ENCODE measurements around the gene MUC3A.
"Not testable (repeated sequence)": the region's sequence is repeated elsewhere in the genome, so short reads cannot be mapped to it uniquely, and the experiment has no call there.

Gene MUC3A

GRCh38 chr7:100949227-100949932 lies at the start of gene MUC3A:
TSS of gene MUC3A (plus strand) at chr7:100949534. CDS start at chr7:100949625, 91 bp downstream.
- no peak for DNase-seq (ENCODE audit: low read depth)
- TF ChIP-seq, protein P1, sequence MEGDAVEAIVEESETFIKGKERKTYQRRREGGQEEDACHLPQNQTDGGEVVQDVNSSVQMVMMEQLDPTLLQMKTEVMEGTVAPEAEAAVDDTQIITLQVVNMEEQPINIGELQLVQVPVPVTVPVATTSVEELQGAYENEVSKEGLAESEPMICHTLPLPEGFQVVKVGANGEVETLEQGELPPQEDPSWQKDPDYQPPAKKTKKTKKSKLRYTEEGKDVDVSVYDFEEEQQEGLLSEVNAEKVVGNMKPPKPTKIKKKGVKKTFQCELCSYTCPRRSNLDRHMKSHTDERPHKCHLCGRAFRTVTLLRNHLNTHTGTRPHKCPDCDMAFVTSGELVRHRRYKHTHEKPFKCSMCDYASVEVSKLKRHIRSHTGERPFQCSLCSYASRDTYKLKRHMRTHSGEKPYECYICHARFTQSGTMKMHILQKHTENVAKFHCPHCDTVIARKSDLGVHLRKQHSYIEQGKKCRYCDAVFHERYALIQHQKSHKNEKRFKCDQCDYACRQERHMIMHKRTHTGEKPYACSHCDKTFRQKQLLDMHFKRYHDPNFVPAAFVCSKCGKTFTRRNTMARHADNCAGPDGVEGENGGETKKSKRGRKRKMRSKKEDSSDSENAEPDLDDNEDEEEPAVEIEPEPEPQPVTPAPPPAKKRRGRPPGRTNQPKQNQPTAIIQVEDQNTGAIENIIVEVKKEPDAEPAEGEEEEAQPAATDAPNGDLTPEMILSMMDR (conservative IDR thresholded peaks at IDR 0.05; ENCODE audit: low read depth, low read length): no peak
- no peak within 1 kb of the TSS for H3K4me3 ChIP-seq (ENCODE audit: low read length)

DNA sequence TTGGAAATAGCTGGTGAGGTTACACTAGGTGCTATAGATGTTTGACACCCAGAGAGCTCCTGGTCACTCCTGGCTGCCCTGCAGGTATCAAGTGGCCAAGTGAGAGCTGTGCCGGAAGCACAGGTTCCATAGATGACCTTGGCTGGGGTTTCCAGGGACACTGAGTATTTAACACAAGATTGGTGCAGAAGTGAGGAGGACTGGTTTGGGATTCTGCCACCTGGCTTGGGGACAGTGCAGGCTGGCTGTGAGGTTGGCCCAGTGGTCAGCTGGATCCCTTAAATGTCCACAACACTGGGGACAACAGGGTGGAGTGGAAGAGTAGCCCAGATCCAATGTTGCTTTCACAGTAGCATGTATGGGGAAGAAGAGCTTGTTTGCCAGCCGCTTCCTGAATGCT lies 48.4 kb upstream of the MUC3A start:
- TF ChIP-seq, protein P1 (conservative IDR thresholded peaks at IDR 0.05; ENCODE audit: low read depth, low read length): no peak
- DNase-seq (ENCODE audit: low read depth): no peak
- no peak overlapping the region for H3K4me3 ChIP-seq (ENCODE audit: low read length)

- H3K4me3 ChIP-seq (ENCODE audit: low read length): no peak overlapping the region
- no peak for DNase-seq (ENCODE audit: low read depth)
- TF ChIP-seq, protein P1 (conservative IDR thresholded peaks at IDR 0.05; ENCODE audit: low read depth, low read length): no peak
Measured at GRCh38 chr7:100901921-100902332, 47.4 kb upstream of the MUC3A start.

GRCh38 chr7:100902638-100903037 lies 46.7 kb upstream of the MUC3A start:
- H3K4me3 ChIP-seq (ENCODE audit: low read length): no peak overlapping the region
- no peak for DNase-seq (ENCODE audit: low read depth)
- TF ChIP-seq, protein P1 (conservative IDR thresholded peaks at IDR 0.05; ENCODE audit: low read depth, low read length): no peak

DNA sequence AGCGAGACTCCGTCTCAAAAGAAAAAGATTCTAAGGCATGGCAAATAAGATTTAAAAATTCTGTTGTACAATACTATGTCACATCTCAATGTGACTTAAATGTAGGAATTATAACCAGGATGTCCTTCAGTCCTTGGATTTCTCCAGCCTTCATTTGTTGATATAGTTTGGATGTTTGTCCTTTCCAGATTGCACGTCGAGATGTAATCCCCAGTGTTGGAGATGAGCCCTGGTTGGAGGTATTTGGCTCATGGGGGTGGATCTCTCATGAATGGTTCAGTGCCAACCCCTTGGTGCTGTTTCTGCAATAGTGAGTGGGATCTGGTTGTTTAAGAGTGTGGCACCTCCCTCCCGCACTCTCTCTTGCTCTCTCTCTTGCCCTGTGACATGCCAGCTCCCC lies 40.8 kb upstream of the MUC3A start:
- DNase-seq (ENCODE audit: low read depth): no peak
- no peak overlapping the region for H3K4me3 ChIP-seq (ENCODE audit: low read length)
- TF ChIP-seq, protein P1 (conservative IDR thresholded peaks at IDR 0.05; ENCODE audit: low read depth, low read length): no peak

- not testable (repeated sequence) for DNase-seq (ENCODE audit: low read depth); H3K4me3 ChIP-seq (ENCODE audit: low read length)
Measured at GRCh38 chr7:100910443-100910842, 38.9 kb upstream of the MUC3A start.

DNA sequence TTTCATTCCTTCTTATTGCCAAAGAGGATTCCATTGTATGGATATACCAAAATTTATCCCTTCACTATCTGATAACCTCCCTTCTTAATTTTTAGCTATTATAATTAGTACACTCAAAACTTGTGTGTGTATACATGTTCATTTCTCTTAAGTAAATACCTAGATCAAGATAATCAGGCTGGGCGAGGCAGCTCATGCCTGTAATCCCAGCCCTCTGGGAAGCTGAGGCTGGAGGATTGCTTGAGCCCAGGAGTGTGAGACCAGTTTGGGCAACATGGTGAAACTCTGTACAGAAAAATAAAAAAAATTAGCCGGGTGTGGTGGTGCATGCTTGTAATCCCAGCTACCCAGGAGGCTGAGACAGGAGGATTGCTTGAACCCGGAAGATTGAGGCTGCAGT lies 37.9 kb upstream of the MUC3A start:
- TF ChIP-seq, protein P1 (conservative IDR thresholded peaks at IDR 0.05; ENCODE audit: low read depth, low read length): no peak
- DNase-seq (ENCODE audit: low read depth): no peak
- no peak overlapping the region for H3K4me3 ChIP-seq (ENCODE audit: low read length)
